Prostate gland (tissue), 2 donors: ENCODE measurements around the gene SARDH. TPM values are rescaled to one million over a fixed set of nuclear protein-coding genes. Genes with fewer than 3 reads are reported as not detected.
A peak's percentile ranks its signal among the peaks of the same experiment; 100 is the strongest.

Experiments
- DNase-seq: peaks from one replicate; pipeline ENCODE4 v3.0.0-alpha.2; 2019; ENCODE audit warnings: low spot score
- H3K27ac ChIP-seq, 2 donors: fragments of 200-600 bp; sonication (generic); 2 replicates each; pipeline ENCODE4 v1.5.1; 2017 to 2019
- H3K27me3 ChIP-seq: fragments of 200-600 bp; sonication (generic); replicated peaks from 2 replicates; pipeline ENCODE4 v1.5.1; 2019; ENCODE audit not compliant: insufficient read depth
- H3K36me3 ChIP-seq, 2 donors: fragments of 200-600 bp; sonication (generic); 1 replicate in 1 of 2; 2 replicates in 1 of 2; pipeline versions ENCODE4 v1.5.1 to v1.8.1; 2017 to 2019
- H3K4me1 ChIP-seq: fragments of 200-600 bp; sonication (generic); replicated peaks from 2 replicates; pipeline ENCODE4 v1.5.1; 2019
- H3K4me3 ChIP-seq, 2 donors: fragments of 200-600 bp; sonication (generic); 2 replicates each; pipeline ENCODE4 v1.5.1; 2017 to 2019
- H3K9me3 ChIP-seq: fragments of 200-600 bp; sonication (generic); 2 replicates; pipeline ENCODE4 v1.5.1; 2017
- POLR2A ChIP-seq: fragments of 450-650 bp; IDR thresholded peaks from one replicate; pipeline ENCODE4 v1.6.1; 2016; ENCODE audit warnings: antibody characterized with exemption, mild to moderate bottlenecking
- POLR2AphosphoS5 ChIP-seq: sonication (generic); formaldehyde crosslinking; IDR thresholded peaks from one replicate; pipeline ENCODE4 v1.6.1; 2017; ENCODE audit warnings: antibody characterized with exemption
- WGBS: methylation state at CpG from one replicate; pipeline ENCODE4 v1.1.5; 2018; 5-methylcytosine and 5-hydroxymethylcytosine counted together
- intact Hi-C: fragments of 100-400 bp; cut with DNase I; formaldehyde crosslinking; loops from one replicate; pipeline ENCODE4 v1.14.2; 2022
- total RNA-seq, 2 donors: library from RNA; depleted of rRNA; stranded (reverse); fragments of >200 nt; gene quantifications; one replicate each; pipeline ENCODE4 v1.1.0, GENCODE V29; 2016
- TF ChIP-seq, protein P1 (sequence below), 4 experiments: fragments of 200-600 bp in 2 of 4; fragments of 450-650 bp in 2 of 4; sonication (generic) in 2 of 4; IDR thresholded peaks; 1 replicate in 3 of 4; 2 replicates in 1 of 4; pipeline ENCODE4 v1.5.1; 2016 to 2019; ENCODE audit warnings: antibody characterized with exemption in 4 of 4, mild to moderate bottlenecking in 2 of 4, moderate library complexity in 2 of 4

SARDH gene, protein sequence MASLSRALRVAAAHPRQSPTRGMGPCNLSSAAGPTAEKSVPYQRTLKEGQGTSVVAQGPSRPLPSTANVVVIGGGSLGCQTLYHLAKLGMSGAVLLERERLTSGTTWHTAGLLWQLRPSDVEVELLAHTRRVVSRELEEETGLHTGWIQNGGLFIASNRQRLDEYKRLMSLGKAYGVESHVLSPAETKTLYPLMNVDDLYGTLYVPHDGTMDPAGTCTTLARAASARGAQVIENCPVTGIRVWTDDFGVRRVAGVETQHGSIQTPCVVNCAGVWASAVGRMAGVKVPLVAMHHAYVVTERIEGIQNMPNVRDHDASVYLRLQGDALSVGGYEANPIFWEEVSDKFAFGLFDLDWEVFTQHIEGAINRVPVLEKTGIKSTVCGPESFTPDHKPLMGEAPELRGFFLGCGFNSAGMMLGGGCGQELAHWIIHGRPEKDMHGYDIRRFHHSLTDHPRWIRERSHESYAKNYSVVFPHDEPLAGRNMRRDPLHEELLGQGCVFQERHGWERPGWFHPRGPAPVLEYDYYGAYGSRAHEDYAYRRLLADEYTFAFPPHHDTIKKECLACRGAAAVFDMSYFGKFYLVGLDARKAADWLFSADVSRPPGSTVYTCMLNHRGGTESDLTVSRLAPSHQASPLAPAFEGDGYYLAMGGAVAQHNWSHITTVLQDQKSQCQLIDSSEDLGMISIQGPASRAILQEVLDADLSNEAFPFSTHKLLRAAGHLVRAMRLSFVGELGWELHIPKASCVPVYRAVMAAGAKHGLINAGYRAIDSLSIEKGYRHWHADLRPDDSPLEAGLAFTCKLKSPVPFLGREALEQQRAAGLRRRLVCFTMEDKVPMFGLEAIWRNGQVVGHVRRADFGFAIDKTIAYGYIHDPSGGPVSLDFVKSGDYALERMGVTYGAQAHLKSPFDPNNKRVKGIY
- 1 to 10 TPM; 6.7 to 7.2 TPM for total RNA-seq

DNA sequence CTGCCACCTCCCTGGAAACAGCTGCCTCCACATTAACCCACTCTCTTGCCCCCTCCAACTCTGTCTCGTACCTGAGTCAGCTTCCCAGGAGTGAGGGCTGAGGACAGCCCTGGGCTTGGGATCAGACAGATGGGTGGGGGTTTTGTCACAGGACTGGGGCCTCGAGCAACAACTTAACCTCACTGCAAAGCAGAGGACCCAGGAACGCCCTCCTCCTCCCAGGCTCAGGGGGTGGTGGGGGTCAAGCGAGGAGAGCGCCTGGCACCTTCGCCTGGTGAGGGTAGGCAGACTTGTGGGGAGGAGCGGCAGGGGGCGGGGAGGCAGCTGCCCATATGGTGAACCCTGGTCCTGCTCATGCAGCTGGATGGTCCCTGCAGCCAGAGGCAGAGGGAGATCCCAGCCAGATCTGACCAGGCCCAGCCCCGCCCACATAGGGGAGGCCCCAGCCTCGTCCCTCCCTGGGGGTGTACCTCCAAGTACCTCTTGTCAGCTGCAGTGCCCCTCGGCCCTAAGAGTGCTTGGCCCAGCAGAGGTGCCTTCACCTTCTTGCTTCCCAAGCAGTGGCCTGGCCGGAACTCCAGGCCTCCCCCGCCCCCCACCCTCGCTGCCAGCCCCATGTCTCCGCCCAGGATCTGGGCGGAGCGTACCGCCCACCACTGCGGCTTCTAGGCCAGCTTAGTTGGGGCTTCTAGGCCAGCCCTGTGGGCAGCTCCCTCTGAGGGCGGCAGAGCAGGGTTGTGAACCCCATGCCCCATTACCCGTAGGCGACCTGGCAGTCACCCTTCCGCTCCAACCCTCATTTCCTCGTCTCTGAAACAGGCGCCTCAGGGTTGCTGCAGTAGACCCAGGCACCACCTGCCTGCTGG, at the start of gene SARDH:
Gene SARDH, minus strand, starts transcription at position 579 of the 866 bp plus-strand sequence. CDS start 4,179 bp downstream, outside the sequence.
- WGBS: 19% methylated on average over 14 of the region's 25 CpGs
- TF ChIP-seq POLR2A (no peak), POLR2AphosphoS5 (no peak)
- TF ChIP-seq, protein P1, sequence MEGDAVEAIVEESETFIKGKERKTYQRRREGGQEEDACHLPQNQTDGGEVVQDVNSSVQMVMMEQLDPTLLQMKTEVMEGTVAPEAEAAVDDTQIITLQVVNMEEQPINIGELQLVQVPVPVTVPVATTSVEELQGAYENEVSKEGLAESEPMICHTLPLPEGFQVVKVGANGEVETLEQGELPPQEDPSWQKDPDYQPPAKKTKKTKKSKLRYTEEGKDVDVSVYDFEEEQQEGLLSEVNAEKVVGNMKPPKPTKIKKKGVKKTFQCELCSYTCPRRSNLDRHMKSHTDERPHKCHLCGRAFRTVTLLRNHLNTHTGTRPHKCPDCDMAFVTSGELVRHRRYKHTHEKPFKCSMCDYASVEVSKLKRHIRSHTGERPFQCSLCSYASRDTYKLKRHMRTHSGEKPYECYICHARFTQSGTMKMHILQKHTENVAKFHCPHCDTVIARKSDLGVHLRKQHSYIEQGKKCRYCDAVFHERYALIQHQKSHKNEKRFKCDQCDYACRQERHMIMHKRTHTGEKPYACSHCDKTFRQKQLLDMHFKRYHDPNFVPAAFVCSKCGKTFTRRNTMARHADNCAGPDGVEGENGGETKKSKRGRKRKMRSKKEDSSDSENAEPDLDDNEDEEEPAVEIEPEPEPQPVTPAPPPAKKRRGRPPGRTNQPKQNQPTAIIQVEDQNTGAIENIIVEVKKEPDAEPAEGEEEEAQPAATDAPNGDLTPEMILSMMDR (IDR thresholded peaks at IDR 0.05): no peak
- Histone ChIP-seq H3K4me1 (peaks cover 3% of the 10 kb centered on the region), H3K9me3 (no peaks in the 10 kb centered on the region), H3K4me3 (peak within 1 kb of the TSS; percentile 24 to 26), H3K27me3 (no peaks in the 10 kb centered on the region), H3K27ac (peak within 1 kb of the TSS in 1 of 2 donors; percentile 18), H3K36me3 (no peaks in the 10 kb centered on the region)
- intact Hi-C loops: no loop called here
- DNase-seq: no peak

DNA sequence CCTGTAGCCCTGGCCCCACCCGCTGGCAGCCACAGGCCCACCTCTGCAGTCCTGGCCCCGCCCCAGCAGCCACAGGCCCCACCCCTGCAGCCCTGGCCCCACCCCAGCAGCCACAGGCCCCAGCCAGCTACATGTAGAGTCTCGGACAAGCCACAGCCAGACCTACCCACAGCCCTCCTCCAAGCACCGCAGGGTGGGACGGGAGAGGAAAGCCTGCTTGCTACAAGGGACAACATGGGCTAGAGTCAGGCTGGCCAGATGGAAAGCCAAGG, 49.5 kb upstream of the SARDH start:
- TF ChIP-seq, protein P1 (IDR thresholded peaks at IDR 0.05): no peak
- TF ChIP-seq POLR2AphosphoS5: no peak
- TF ChIP-seq POLR2A: no peak
- no peak overlapping the region for H3K27ac ChIP-seq
- H3K4me3 ChIP-seq: no peak overlapping the region
- H3K27me3 ChIP-seq: no peaks in the 10 kb centered on the region
- H3K4me1 ChIP-seq: no peaks in the 10 kb centered on the region
- WGBS: 68% methylated on average over 5 of the region's 5 CpGs
- no peaks in the 10 kb centered on the region for H3K36me3 ChIP-seq
- H3K9me3 ChIP-seq: no peaks in the 10 kb centered on the region
- no peak for DNase-seq
- intact Hi-C loops: no loop called here

DNA sequence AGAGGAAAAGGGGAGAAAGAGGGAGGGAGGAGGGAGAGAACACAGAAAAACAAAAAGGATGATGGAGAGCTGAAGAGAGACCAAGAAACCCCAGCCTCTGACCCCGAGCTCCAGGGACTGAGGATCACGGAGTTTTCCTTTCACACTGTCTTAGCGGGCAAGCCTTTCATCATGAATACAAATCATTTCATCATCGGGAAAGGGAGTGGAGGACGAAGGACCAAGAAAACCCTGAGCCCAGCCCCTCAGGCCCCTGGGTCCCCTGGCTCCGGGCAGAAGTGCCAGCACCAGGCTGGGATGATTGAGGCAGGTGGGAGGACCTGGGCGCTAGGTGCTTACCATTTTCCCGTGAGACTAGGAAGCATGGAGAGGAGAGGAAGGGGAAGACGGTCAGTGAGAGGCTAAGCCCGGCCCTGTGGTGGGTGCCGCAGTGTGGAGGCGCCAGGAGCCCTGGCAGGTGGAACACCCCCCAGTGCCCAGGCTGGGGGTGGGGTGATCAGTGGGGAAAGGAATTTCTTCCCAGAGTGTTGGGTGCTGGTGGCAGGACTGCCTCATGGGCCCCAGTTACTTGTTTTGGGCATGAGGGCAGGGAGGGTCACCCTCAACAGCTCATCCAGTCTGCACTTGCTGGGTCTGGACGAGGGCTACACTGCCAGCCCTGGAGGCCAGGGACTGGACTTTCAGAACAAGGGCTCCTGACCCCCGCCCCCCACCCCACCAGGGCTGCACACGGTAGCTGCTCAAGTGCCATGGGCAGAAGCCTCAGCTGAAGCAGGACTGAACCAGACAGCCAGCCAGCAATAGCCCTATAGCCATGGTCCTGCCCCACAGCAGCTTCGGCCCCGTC, 49.0 kb upstream of the SARDH start:
- no peak overlapping the region for H3K27ac ChIP-seq
- no peak for DNase-seq
- H3K36me3 ChIP-seq: no peaks in the 10 kb centered on the region
- no peaks in the 10 kb centered on the region for H3K9me3 ChIP-seq
- H3K4me1 ChIP-seq: no peaks in the 10 kb centered on the region
- WGBS: 89% methylated on average over 15 of the region's 17 CpGs
- H3K4me3 ChIP-seq: no peak overlapping the region
- intact Hi-C loops: no loop called here
- H3K27me3 ChIP-seq: no peaks in the 10 kb centered on the region
- TF ChIP-seq POLR2A: no peak
- TF ChIP-seq, protein P1 (IDR thresholded peaks at IDR 0.05): no peak
- TF ChIP-seq POLR2AphosphoS5: no peak

DNA sequence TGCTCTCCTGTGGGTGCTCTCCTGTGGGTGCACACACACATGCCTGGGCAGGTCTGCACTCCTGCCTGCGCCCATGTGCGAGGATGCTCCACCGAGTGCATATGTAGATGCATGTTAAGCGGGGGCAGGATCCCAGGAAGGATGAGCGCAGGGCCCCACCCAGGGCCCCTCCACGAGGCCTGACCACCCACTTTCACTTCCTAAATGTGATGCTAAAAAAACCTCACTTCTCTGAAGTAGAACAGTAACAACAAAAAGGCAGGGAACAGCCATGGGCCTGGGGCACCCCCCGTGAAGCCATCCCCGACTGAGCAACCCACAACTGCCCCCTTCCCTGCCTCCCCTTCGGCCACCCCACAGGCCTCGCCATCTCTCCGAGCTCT, 48.2 kb upstream of the SARDH start:
- whole genome bisulfite sequencing: 88% methylated on average over 11 of the region's 11 CpGs
- intact Hi-C loops: no loop called here
- H3K4me3 ChIP-seq: no peak overlapping the region
- no peaks in the 10 kb centered on the region for H3K36me3 ChIP-seq
- H3K9me3 ChIP-seq: no peaks in the 10 kb centered on the region
- no peak for DNase-seq
- no peaks in the 10 kb centered on the region for H3K27me3 ChIP-seq
- TF ChIP-seq, protein P1 (IDR thresholded peaks at IDR 0.05): no peak
- TF ChIP-seq POLR2AphosphoS5 (no peak), POLR2A (no peak)
- H3K27ac ChIP-seq: no peak overlapping the region
- H3K4me1 ChIP-seq: no peaks in the 10 kb centered on the region
